GM19468 (cell line): ENCODE measurements around the gene ESF1.
"Not testable (repeated sequence)": the region's sequence is repeated elsewhere in the genome, so short reads cannot be mapped to it uniquely, and the experiment has no call there.

Experiments used
- ATAC-seq: cut with Tn5 transposase; IDR thresholded peaks from one replicate; pipeline ENCODE4 v1.9.1; 2021; ENCODE audit warnings: mild to moderate bottlenecking, moderate library complexity, moderate number of reproducible peaks; ENCODE audit not compliant: unreplicated experiment; ENCODE audit errors: extremely low read depth

ESF1 gene

DNA sequence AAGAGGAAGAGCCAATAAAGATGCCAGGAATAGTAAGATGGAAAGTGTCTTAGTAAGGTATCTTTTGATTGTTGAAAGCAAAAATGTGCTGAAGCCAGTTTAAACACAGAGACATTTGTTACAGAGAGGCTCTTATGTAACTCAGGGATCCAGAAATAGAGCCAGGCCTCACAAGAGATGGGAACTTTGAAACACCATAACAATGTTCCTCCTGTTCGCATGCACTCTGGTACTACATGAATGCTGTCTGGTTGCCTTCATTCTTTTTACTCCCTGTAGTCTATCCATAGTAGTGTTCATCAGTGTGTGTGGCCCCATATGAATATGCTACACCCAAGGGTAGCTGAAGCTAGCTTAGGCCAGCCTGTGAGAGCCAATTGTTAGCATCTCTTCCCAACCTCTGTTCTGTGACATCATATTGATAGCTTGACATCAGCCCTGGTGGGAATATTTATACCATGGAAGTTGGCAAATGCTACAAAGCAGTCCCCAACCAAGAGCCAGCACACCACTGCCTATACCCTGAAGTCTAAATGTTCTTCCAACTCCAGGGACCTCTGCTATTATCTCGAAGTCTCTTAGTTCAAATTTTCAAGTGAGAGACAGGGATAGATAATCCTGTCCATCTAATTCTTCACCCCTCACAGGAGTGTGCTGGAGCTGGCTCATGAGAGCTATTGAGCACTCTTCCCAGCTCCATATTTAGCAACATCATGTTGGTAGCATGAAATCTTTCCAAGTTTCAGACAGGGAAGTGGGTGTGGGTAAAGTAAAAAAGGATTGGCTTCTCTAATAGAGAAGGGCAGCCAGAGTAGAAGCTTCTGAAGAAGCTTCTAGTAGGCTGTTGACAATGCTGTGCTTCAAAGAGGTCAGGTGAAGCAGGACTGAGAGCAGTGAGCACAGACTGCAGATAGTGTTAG, 7.1 kb upstream of the ESF1 start:
- no peak for ATAC-seq

DNA sequence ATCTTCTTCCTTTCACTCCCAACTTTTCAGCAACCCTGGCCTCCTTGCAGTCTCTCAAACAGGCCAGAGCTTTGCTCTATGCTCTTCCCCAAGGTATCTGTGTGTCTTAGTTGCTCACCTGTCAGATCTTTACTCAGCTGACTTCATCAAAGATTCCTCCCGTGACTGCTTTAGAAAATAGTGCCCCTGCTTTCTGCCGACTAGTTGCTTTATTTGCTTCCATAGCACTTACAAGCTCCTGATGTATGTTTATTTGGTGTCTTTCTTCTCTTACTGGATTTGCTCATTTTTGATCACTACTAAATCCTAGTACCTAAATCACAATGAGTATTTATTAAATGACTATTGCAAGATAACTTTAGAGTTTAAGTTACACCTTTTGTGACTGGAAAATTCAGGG, 6.0 kb upstream of the ESF1 start:
- no peak for ATAC-seq

DNA sequence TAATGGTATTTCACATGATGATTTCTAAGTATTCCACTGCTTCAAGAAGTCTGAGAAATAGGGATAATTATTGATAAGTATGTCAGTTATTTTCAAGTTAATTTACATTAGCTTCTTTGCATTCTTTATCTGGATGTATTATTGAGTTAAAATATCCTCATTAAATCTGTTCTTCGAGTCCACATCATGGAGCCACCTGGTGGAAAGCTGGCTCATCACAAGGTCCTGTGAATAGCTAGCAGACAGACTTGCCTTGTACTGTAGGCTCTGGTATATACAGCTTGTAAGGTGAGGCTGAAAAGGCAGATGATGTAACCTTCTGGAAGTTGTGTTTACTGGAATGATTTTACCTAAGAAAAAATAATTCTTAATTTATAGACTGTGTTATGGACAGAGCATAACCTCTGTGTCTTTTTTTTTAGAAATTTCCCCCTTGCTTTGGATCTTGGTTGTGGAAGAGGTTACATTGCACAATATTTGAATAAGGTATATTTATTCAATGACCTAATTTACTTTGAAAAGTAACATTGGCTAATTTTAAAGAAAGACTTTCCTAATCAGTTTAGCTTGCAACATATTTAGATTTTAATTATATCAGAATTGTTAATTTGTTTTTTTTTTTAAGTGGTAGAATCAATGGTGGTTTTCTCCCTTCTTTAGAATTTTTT, 3.6 kb upstream of the ESF1 start:
- ATAC-seq: no peak

DNA sequence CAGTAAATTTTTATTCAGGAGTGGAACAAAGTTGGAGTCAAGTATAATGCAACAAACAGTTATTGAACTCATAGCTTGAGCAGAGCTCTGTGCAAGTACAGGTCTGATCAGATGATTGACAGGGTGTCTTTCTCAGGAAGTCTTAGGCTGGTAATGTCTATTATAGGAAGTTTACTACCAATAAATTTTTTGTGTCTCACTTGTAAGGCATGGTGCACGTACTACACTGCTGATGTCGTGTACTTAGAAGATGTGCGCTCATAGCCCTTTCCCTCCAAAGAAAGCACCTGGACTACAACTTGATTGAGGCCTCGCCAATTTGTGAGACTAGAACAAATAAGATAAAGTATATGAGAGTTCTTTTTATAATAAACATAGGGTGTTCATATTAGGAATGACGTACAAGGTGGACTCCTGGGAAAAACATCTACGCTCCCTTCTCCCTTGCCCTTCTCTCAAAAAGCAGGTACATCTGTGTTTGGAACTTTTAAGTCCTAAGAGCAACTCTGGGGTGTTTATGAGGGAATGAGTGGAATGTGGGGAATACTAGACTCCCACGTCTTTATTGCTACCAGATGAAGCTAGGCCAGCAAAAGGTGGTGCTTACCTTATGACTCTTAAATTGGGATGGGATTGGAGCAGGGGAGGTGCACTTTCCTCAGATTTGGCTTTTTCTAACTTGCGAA, 1.6 kb upstream of the ESF1 start:
- no peak for ATAC-seq

DNA sequence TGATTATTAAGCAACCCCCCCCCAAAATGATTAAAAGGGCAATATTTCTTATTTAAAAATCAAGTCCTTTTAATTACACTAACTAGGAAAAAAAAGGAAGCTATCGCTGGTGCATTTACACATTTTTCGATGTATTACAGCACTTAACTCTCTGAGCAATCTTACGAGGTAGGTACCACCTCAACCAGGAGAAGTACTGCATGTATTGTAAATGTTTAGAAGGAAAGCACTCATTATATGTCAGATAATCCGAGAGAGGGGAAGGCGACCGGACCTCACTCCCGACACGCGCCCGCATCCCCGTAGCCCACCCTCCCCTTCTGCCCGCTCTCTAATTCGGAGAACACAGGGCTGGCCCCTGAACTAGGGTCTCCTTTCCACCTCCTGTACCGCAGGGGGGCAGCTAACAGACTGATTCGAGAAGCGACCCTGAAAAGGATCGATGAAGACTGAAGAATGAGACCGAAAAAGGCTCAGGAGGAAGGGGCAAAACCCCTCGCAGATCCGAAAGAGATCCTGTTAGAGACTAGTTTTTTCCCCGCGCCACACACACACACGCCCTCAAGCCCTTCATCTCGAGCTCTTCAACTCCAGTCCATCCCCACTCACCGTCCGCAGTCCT, 337 bp downstream of the ESF1 start:
- no peak for ATAC-seq

DNA sequence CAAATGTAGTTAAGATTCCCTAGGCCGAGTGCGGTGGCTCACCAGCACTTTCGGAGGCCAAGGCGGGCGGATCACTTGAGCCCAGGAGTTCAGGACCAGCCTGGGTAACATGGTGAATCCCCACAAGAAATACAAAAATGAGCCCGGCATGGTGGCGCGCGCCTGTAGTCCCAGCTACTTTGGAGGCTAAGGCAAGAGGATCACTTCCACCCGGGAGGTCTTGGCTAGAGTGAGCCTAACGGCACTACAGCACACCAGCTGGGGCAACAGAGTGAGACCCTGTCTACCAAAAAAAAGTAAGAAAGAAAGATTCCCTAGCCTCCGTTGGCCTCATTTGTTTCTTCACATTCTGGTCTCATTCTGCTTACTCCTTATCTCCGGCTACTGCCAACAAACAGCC, 1.2 kb downstream of the ESF1 start:
- ATAC-seq: no peak

DNA sequence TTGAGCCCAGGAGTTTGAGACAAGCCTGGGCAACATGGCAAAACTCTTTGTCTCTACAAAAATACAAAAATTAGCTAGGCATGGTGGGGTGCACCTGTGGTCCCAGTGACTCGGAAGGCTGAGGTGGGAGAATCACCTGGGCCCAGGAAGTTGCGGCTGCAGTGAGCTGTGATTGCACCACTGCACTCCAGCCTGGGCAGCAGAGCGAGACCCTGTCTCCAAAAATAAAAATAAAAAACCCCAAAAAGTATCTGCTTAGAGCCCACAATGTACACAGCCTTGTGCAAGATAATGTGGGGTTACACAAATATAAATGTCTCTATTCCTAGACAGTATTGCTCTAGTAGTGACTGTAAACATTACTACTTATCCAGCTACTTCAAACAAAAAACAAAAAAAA, 5.9 kb downstream of the ESF1 start:
- ATAC-seq: no peak

DNA sequence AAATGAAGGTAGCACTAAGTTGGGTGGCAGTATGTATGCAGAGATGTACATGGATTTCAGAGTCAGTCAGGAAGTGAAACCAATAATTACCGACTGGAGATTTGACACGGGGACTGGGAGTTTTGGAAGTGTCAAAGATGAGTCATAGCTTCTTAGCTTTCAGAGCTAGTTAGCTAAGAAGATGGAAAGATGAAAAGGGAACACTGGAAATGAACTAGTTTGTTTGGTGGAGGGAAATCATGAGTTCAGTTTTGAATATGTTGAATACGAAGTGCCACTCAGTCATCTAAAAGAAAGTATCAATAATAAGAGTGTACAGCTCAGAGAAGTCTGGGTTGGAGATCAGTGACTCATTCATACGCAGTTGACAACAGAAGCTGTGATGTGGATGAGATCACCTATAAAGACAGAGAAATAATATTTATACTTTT, 7.5 kb downstream of the ESF1 start:
- ATAC-seq: no peak

DNA sequence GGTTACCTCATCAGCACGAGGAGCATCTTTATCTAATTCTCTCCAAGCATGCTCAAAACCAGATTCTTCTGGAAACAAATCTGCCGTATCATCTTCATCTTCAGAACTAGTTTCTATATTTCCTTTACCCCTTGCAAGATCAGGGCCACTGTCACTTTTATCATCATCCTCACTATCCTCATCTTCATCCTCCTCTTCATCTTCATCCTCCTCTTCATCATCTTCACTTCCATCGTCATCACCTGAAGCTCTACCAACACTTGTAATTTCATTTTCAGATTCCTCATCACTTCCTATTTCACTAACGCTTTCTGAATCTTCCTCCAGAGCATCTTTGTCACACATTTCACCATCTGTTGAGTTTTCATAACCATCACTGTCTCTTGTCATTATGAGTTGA, 8.9 kb downstream of the ESF1 start:
- ATAC-seq: no peak

DNA sequence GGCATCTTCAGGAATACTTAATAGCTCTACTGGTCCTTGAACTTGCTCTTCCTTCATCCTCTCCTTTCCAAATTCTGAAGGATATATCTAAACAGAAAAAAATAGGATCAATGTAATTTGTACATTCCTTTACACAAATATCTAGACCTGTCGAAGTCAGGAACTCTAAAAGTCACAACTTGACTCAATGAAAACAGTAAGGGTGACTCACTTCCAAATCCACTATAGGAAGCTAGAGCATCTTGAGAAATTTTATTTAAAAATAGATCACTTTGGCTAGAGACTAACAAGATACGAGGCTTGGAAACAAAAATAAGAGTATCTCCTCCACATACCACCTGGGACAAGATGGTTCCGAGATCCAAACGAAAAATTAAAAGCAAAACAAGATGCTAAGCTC, 12.2 kb downstream of the ESF1 start:
- ATAC-seq: no peak

DNA sequence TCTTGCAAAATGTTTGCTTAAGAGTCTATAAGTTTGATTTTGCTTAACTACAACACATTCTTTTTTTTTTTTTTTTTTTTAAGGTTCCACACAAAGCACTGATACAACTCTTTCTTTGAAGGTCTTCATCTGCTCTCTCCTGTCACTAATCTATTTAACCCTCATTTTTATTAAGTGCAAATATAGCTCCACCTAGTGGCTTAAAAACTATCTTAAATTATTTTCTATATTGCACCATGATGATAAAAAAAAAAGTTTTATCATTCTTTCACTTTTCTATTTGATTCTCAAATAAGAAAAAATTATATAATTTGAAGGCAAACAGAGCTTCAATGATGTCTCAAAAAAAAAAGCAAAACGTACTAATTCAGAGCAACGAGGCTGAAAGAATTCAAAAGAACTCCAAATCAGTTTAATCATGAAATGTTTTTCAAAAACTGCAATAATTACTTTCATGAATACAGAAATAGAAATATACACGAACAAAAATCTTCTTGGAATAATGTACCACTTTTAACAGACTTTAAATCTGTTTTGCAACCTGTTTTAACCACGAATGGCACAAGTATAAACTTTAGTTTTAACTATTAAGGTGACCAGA, 12.8 kb downstream of the ESF1 start:
- ATAC-seq: no peak

DNA sequence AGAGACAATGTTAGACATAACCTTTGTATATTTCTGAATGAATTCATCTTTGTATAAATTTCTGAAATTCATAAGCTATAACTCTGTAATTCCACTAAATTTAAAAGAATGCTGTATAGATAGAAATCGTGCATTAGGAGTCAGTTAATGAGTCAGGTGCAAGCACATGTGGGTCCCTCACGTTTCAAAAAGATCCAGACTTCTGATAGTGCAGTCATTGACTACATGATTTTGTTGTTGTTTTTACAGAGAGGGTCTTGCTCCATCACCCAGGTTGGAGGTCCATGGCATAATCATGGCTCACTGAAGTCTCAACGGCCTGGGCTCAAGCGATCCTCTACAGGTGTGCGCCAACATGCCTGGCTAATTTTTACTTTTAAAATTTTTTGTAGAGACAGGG, 14.6 kb downstream of the ESF1 start:
- no peak for ATAC-seq

DNA sequence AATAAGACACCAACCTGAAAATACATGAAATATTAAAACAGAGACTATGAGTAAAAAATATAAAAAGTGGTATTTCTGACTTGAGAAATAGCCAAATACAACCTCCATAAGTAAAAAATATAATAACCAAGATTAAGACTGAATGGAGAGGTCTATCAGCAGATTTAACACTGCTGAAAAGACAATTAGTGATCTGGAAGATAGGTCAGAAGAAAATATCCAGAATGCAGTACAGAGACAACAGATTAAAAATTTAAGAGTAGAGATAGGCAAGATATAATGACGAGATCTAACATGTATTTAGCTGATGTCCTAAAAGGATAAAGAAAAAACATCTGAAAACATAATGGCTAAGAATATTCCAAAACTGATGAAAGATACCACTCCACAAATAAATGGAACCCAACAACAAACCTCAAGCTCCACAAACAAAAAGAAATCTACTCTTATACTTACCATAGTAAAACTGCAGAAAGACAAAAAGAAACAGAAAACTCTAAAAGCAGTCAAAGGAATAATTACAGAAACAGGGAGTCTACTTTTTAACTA, 18.8 kb downstream of the ESF1 start:
- no peak for ATAC-seq

DNA sequence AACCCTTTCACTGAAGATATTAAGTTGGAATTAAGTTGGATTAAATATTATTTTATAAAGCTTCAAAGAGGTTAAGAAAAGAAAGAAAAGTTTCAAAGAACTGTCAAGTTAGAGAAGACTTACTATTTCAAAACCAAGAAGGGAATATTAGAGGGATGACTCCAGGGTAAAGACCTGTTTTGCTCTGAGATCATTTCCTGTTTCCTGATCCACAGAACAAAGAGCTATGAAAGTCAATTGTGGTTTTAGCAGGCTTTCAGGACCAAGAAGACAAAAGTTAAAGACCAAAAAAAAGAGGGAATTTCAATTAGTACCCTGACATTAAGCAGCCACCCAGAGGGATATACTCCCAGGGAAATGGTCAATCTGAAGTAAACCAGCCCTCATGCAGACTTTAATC, 19.4 kb downstream of the ESF1 start:
- no peak for ATAC-seq

DNA sequence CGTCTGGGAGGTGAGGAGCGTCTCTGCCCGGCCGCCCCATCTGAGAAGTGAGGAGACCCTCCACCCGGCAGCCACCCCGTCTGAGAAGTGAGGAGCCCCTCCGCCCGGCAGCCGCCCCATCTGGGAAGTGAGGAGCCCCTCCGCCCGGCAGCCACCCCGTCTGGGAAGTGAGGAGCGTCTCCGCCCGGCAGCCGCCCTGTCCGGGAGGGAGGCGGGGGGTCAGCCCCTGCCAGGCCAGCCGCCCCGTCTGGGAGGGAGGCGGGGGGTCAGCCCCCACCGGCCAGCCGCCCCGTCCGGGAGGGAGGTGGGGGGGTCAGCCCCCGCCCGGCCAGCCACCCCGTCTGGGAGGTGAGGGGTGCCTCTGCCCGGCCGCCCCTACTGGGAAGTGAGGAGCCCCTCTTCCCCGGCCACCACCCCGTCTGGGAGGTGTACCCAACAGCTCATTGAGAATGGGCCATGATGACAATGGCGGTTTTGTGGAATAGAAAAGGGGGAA, 24.2 kb downstream of the ESF1 start:
- not testable (repeated sequence) for ATAC-seq

DNA sequence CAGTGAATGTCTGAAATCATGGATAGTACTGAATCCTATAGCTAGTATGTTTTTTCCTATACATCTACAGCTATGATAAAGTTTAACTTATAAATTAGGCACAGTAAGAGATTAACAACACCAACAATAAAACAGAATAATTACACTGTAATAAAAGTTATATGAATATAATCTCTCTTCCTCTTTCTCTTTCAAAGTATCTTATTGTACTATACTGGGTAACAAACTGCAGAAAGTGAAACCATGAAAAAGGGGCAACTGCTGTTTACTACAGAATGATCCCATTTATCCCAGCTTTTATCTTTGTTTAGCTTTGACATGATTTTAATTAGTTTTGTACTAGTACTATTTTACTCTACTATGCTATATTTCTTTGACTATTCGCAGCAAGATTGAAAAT, 25.8 kb downstream of the ESF1 start:
- no peak for ATAC-seq

DNA sequence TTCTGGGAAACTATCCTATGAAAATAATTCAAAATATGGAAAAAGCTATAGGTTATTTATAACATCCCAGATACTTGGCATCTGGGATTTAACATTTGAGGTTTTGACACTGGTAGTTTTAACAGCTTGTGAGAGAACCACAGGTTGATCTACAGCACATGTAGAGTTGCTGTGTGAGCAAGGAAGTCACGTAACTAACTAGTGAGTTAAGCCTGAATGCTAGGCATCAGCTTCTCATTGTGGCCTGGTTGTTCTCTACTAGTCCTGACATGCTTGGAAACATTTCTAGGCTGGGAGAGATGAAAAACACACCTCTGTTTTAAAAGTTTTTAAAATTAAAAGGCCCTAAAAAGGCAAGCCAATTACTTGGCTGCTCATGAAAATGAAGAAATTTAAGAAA, 28.2 kb downstream of the ESF1 start:
- no peak for ATAC-seq

DNA sequence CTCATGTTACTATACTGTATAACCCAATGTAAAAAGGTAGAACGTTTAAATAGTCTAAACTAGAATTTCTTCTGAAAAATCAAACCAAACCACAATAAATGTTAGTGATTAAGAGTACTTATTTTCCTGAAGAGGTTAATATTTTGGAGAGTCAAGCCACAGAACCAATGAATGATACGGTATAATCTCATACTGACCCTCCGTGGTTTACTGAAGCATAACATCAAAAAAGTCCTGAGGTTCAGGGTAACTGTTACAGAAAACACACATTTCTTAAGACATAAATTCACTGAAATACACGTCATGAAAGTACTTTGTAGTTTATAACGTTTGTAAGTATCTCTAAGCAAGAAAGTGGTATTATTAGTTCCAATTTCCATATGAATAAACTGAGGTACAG, 28.9 kb downstream of the ESF1 start:
- ATAC-seq: no peak

DNA sequence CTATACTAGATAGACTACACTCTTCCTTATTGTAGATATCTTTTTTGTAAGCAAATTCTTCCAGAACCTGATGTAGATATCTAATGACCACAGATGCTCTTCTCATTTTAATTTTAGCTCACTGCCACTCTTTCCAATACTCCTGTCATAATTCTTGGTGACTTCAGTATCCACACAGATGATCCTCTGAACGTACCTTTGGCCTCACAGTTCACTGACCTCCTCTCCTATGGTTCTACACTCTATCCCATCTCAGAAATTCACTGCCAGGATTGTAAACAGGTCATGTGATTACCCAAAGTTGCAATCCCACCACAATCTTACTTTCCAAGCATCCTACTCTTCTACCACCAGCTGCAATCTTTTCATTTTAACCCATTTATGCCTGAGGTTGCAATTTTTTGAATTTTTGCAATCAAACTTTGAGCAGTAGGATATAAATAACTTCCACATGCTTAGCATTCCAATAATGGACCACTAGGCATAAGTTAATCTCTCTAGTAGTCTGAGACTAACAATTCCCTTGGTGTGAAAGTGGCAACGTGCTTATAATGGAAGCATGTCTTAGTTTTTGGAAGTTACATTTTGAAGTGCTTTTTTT, 31.2 kb downstream of the ESF1 start:
- no peak for ATAC-seq
